Measurements from ENCODE around the gene MTURN.

MTURN gene

GRCh38 chr7:30160329-30160728 lies 25.5 kb downstream of the MTURN start:
- peaks cover 80% of the 10 kb centered on the region for H3K4me1 ChIP-seq (ENCODE audit: insufficient read depth, low read length, severe bottlenecking)
- no peaks in the 10 kb centered on the region for H4K20me1 ChIP-seq (ENCODE audit: insufficient read depth, low read length)
- H3K4me3 ChIP-seq (ENCODE audit: low read depth, low read length, poor library complexity, severe bottlenecking) = peak overlapping the region; percentile 22
- no peaks in the 10 kb centered on the region for H3K36me3 ChIP-seq (ENCODE audit: insufficient read depth, low read length)
- no peaks in the 10 kb centered on the region for H3K9me3 ChIP-seq (ENCODE audit: low read length)
- no peak for TF ChIP-seq EZH2 (IDR thresholded peaks at IDR 0.05; ENCODE audit: borderline replicate concordance, low read length)
- TF ChIP-seq CTCF (IDR thresholded peaks at IDR 0.05; ENCODE audit: low read length) = no peak
- no peaks in the 10 kb centered on the region for H3K79me2 ChIP-seq (ENCODE audit: insufficient read depth, low read length)
- H3F3A ChIP-seq (ENCODE audit: insufficient read depth, low read length) = no peaks in the 10 kb centered on the region
- H3K27me3 ChIP-seq (ENCODE audit: insufficient read depth, low read length) = no peaks in the 10 kb centered on the region
- peak overlapping the region; percentile 40 for H3K4me2 ChIP-seq (ENCODE audit: low read length)
- peak overlapping the region; percentile 46; the same call in 1 of the 2 replicates for H3K9ac ChIP-seq (ENCODE audit: low read length)
- H3K9me2 ChIP-seq (ENCODE audit: low read depth, low read length) = no peaks in the 10 kb centered on the region
- peak overlapping the region; percentile 88 for H3K27ac ChIP-seq (ENCODE audit: low read depth, low read length, poor library complexity, severe bottlenecking)
- H2AFZ ChIP-seq (ENCODE audit: low read length) = no peak overlapping the region

GRCh38 chr7:30162133-30162532 lies 27.3 kb downstream of the MTURN start:
- H3K9ac ChIP-seq (ENCODE audit: low read length) = peak overlapping the region; percentile 55
- H3F3A ChIP-seq (ENCODE audit: insufficient read depth, low read length) = no peaks in the 10 kb centered on the region
- H3K36me3 ChIP-seq (ENCODE audit: insufficient read depth, low read length) = no peaks in the 10 kb centered on the region
- peaks cover 92% of the 10 kb centered on the region for H3K4me1 ChIP-seq (ENCODE audit: insufficient read depth, low read length, severe bottlenecking)
- no peaks in the 10 kb centered on the region for H3K9me3 ChIP-seq (ENCODE audit: low read length)
- no peaks in the 10 kb centered on the region for H3K27me3 ChIP-seq (ENCODE audit: insufficient read depth, low read length)
- peak overlapping the region; percentile 56 for H2AFZ ChIP-seq (ENCODE audit: low read length)
- no peaks in the 10 kb centered on the region for H4K20me1 ChIP-seq (ENCODE audit: insufficient read depth, low read length)
- H3K4me3 ChIP-seq (ENCODE audit: low read depth, low read length, poor library complexity, severe bottlenecking) = peak overlapping the region; percentile 35
- no peaks in the 10 kb centered on the region for H3K9me2 ChIP-seq (ENCODE audit: low read depth, low read length)
- H3K27ac ChIP-seq (ENCODE audit: low read depth, low read length, poor library complexity, severe bottlenecking) = peak overlapping the region; percentile 88
- H3K4me2 ChIP-seq (ENCODE audit: low read length) = peak overlapping the region; percentile 65
- H3K79me2 ChIP-seq (ENCODE audit: insufficient read depth, low read length) = no peaks in the 10 kb centered on the region
- TF ChIP-seq CTCF (IDR thresholded peaks at IDR 0.05; ENCODE audit: low read length) = no peak

- Histone ChIP-seq H4K20me1 (ENCODE audit: insufficient read depth, low read length) (no peaks in the 10 kb centered on the region), H3K9ac (ENCODE audit: low read length) (peak overlapping the region; percentile 55), H3K27me3 (ENCODE audit: insufficient read depth, low read length) (no peaks in the 10 kb centered on the region), H3K9me2 (ENCODE audit: low read depth, low read length) (no peaks in the 10 kb centered on the region), H3F3A (ENCODE audit: insufficient read depth, low read length) (no peaks in the 10 kb centered on the region), H2AFZ (ENCODE audit: low read length) (peak overlapping the region; percentile 56), H3K4me1 (ENCODE audit: insufficient read depth, low read length, severe bottlenecking) (peaks cover 87% of the 10 kb centered on the region), H3K4me2 (ENCODE audit: low read length) (peak overlapping the region; percentile 65), H3K36me3 (ENCODE audit: insufficient read depth, low read length) (no peaks in the 10 kb centered on the region), H3K4me3 (ENCODE audit: low read depth, low read length, poor library complexity, severe bottlenecking) (peak overlapping the region; percentile 35), H3K27ac (ENCODE audit: low read depth, low read length, poor library complexity, severe bottlenecking) (peak overlapping the region; percentile 88), H3K9me3 (ENCODE audit: low read length) (no peaks in the 10 kb centered on the region), H3K79me2 (ENCODE audit: insufficient read depth, low read length) (no peaks in the 10 kb centered on the region)
- TF ChIP-seq CTCF (IDR thresholded peaks at IDR 0.05; ENCODE audit: low read length) (no peak), EZH2 (IDR thresholded peaks at IDR 0.05; ENCODE audit: borderline replicate concordance, low read length) (no peak)
Measured at GRCh38 chr7:30162622-30163124, 27.9 kb downstream of the MTURN start.

Measured in OCI-LY1 (cell line).